ENCODE results near the gene RND1.
"Not testable (repeated sequence)": the region's sequence is repeated elsewhere in the genome, so short reads cannot be mapped to it uniquely, and the experiment has no call there.

RND1 gene

DNA sequence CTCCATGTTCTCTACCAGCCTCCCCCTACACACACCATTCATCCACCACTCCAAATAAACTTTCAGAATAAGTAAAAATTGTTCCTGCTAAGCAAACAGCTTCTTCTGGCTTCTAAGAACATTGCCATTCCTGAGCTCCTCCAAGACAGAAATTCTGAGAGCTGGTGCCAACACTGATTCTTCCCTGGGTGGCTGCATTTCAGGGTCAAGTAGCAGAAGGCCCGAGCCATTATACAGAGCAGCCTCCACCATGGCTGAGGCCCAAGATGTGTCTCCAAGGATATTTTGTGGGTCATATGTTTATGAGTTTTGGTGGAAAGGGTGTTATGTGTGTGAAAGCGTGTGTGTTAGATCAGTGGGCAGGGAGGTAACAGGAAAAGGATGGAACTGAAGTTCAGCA lies 3.5 kb upstream of the RND1 start:
- DNase-seq (ENCODE audit: low read depth in 2 of 3, low spot score in 2 of 3) = no peak

DNA sequence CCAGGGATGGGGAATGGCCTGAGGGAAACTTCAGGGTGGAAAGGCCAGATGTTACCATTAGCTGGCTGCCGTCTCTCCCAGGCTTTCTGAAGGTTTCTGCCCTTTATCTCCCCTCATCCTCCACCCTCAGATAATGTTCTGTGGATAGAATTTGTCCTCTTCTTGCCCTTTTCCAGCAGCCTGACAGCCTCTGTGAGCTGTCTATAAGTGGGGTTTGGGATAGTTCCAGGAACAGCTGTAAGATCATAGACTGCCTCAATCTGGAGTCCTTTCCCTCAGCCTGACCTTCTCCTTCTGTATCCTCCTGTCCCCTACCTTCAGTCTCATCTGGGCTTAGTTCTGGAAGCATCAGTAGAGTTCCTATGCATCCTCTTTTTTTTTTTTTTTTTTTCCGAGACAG lies 2.8 kb upstream of the RND1 start:
- no peak for DNase-seq (ENCODE audit: low read depth in 2 of 3, low spot score in 2 of 3)

DNA sequence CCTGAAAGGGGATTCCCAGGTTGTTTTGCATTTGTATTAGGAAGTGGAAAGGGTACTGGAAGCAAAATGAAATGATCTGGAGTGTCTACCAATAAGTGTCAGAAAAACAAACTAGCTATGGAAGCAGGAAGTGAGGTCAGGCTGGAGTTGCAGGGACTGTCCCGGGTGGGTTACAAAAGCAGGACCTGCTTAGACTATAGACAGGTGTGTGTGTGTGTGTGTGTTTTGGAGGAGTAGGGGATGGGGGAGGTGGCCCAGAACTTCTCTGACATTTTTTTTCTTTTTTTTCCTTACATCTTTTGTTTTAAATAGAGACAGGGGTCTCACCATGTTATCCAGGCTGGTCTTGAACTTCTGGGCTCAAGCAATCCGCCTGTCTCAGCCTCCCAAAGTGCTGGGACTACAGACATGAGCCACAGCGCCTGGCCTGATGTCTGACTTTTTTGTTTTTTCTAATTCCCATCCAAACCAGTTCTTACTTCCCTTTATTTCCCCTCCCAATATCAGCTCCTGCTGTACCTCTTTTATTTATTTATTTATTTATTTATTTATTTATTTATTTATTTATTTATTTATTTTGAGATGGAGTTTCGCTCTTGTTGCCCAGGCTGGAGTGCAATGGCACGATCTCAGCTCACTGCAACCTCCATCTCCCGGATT lies 512 bp upstream of the RND1 start:
- DNase-seq (ENCODE audit: low read depth in 2 of 3, low spot score in 2 of 3) = no peak

DNA sequence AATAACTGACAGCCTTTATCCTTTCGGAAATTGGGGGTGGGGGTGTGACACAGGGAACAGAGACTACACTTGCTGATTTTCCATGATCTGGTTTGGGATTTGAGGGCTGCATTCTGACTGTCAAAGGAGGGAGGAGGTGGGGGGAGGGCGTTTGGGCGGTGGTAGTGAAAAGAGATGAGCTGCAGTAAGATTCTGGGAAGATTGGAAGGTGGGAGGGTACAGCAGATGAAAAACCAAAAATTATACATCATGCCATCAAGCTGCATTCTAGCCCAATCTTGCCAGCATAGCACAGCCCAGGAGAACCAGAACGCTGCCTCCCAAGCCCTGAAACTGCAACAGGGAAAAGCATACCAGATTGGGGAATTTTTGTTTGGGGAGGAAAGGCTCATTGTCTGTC lies 2.4 kb downstream of the RND1 start:
- no peak for DNase-seq (ENCODE audit: low read depth in 2 of 3, low spot score in 2 of 3)

DNA sequence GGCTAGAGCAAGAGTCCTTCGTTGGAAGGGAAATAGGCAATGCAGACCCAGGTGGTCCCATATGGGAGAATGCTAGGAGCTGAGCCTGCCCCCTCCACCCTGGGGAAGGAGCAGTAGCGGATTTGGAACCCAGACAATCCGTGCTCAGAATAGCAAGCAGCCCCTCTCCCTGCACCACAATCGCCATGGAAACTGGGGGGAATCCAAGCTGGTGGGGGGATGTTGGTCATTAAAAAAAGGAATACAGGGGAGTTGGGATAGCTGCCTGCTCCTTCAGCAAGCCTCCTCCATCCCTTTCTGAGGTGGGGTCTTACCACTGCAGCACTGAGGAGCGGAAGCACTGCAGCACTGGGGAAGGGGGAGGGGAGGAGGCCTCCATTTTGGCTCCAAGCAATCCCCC lies 2.9 kb downstream of the RND1 start:
- DNase-seq (ENCODE audit: low read depth in 2 of 3, low spot score in 2 of 3) = no peak

DNA sequence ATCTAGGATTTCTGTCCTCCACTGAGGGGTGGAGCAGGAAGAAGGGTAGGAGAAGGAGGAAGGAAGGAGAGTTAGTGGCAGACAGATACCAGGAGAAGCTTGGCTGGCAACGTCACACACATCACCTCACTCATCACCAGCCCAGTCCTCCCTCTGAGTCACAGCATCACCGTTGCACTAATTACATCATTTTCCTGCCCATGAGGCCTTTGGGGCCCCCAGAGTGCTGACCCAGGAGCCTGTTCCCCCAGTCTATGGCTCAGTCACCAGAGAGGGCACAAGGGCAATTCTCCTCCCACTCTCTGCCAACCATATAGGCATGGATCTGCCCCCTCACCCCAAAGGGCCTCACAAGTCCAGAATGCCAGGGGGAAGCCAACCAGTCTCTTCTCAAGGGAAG lies 4.6 kb downstream of the RND1 start:
- DNase-seq (ENCODE audit: low read depth in 2 of 3, low spot score in 2 of 3) = no peak

DNA sequence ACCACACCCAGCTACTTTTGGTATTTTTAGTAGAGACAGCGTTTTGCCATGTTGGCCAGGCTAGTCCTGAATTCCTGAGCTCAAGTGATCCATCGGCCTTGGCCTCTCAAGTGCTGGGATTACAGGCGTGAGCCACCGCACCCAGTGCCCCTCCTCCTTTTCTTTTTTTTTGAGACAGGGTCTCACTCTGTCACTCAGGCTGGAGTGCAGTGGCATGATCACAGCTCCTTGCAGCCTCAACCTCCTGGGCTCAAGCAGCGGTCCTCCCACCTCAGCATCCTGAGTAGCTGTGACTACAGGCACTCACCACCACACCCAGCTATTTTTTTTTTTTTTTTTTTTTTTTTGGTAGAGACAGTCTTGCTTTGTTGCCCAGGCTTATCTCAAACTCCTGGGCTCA lies 5.4 kb downstream of the RND1 start:
- DNase-seq (ENCODE audit: low read depth in 2 of 3, low spot score in 2 of 3) = not testable (repeated sequence)

DNA sequence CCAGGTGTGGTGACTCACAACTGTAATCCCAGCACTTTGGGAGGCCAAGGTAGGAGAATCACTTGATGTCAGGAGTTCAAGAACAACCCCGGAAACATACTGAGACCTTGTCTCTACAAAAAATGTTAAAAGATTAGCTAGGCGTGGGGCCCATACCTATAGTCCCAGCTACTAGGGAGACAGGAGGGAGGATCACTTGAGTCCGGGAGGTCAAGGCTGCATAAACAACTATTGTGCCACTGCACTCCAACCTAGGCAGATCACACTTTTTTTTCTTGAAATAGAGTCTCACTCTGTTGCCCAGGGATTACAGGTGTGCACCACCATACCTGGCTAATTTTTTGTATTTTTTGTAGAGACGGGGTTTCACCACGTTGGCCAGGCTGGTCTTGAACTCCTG lies 6.1 kb downstream of the RND1 start:
- no peak for DNase-seq (ENCODE audit: low read depth in 2 of 3, low spot score in 2 of 3)

DNA sequence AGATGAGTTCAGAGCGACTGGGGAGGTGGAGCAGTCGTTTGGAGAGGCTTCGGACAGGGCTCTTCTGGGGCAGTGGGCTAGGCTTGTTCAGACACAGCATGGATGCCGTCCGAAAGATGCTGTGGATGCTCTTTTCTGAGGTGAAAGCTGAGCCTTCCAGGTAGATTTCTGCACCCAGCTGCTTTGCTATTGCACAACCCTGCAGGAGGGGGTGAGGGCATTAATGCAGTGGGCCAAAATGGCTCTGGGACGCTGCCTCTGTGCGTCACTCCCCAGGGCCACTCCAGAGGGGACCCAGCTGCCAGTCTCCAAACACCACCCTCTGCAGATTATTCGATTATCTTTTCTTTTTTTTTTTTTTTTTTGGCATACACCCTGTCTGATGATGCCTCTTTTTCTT lies 7.6 kb downstream of the RND1 start:
- DNase-seq (ENCODE audit: low read depth in 2 of 3, low spot score in 2 of 3) = no peak

DNA sequence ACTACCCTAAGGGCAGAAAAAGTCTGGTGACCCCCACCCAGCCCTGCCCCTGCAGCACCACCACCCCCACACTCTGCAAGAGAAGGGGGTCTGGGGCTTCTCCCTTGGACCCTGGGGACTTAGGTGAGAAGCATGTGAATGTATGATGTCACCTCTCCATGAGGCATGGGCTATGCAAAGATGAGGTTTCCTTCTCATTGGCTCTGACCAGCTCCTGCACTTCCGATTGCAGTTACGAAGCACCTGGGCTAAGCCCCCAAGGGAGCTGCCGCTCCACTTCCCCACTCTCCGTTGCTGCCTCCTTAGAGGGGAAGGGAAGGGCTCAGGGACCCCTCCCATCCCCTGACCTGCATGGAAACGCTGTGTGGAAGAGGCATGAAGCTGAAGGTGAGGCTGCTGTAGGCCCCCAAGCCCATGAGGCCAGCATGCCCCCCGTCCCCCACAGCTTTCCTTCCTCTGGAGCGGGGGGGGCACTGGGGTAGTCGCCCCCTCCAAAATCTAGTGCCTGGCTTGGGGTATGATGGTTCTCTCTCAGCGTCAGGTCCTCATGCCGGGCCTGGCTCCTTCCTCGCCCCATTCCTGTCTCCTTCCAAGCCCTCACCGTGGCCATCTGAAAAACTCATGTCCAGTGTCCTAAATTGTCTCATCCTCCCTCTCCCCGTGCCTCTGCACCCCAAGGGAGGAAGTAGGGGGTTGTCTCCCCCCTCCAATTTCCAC lies 8.2 kb downstream of the RND1 start:
- no peak for DNase-seq (ENCODE audit: low read depth in 2 of 3, low spot score in 2 of 3)

DNA sequence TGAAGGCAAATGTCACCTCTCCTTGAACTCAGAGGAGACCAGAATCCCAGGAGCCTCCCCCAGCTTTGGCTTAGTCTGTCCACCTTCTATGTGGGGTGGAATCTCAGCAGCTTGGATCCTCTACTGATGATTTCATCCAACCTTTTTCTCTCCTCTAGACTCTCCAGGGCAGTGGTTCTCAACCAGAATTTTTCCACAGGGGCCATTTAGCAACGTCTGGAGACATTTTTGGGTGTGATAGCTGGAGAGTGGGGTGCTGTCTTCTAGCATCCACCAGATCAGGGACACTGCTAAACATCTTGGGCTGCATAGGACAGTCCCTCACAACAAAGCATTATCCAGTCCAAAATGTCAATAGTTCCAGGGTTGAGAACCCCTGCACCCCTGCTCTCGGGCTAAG lies 9.3 kb downstream of the RND1 start:
- DNase-seq (ENCODE audit: low read depth in 2 of 3, low spot score in 2 of 3) = no peak

DNA sequence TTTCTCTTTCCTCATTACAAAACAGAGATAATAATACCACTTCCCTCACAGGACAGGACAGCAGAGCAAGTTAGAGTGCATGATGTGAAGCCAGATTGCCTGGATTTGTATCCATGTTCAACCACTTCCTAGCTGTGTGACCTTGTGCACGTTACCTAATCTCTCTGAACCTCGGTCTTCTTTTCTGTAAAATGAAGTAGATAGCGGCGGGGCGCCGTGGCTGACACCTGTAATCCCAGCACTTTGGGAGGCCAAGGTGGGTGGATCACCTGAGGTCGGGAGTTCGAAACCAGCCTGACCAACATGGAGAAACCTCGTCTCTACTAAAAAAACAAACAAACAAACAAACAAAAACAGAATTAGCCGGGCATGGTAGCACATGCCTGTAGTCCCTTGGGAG lies 10.7 kb downstream of the RND1 start:
- not testable (repeated sequence) for DNase-seq (ENCODE audit: low read depth in 2 of 3, low spot score in 2 of 3)

DNA sequence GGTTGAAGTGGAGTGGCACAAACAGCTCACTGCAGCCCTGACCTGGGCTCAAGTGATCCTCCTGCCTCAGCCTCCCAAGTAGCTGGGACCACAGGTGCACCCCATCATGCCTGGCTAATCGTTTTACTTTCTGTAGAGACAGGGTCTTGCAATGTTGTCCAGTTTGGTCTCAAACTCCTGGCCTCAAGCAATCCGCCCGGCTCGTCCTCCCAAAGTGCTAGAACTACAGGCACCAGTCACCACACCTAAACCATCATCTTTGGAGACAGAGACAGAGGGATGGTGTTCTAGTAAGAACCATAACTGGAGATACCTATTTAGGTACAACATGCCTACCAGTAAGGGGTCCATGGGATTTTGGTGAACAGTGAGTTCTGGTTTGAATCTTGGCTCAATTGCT lies 11.2 kb downstream of the RND1 start:
- no peak for DNase-seq (ENCODE audit: low read depth in 2 of 3, low spot score in 2 of 3)

DNA sequence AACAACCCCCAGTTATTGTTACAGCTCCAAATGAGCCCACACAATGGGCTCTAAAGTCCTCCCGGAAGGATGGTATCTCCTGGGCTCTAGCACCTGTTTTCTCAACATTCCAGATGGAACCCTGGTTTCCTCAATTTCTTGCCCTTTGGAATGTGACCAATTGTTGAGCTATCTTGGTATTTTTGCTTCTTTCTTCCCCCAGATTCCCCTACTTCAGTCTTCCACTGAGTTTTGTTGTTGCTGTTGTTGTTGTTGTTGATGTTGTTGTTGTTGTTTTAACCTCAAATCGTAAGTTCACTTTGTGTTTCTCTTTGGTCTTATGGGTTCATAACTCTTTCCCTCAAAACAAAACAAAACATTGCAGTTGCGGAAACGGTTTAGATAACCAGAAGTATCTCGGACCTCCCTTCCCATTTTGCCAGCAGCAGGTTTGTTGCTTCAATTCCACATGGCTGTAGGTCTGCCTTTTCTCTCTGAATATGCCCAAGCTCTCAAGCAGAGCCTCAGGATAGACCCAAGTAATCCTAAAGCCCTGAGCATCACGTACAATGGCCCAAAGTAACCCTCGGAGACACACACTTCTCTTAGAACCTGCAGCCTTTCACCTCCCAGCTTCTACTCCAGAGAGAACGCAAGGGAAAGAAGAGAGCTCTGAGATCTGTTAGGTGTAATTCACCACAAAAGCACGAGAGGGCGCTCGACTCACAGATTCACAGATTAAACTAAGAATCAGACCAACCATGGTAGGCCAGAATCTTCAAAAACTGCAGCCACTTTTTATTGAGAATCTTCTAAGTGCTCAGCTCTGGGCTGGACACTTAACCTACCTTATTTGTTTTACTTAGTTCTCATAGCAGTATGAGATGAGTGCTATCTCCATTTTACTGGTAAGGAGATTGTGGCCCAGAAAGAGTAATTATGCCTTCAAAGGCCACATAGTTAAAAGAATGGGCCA lies 12.7 kb downstream of the RND1 start:
- DNase-seq (ENCODE audit: low read depth in 2 of 3, low spot score in 2 of 3) = peak; percentile 51 to 84 (median 72)

DNA sequence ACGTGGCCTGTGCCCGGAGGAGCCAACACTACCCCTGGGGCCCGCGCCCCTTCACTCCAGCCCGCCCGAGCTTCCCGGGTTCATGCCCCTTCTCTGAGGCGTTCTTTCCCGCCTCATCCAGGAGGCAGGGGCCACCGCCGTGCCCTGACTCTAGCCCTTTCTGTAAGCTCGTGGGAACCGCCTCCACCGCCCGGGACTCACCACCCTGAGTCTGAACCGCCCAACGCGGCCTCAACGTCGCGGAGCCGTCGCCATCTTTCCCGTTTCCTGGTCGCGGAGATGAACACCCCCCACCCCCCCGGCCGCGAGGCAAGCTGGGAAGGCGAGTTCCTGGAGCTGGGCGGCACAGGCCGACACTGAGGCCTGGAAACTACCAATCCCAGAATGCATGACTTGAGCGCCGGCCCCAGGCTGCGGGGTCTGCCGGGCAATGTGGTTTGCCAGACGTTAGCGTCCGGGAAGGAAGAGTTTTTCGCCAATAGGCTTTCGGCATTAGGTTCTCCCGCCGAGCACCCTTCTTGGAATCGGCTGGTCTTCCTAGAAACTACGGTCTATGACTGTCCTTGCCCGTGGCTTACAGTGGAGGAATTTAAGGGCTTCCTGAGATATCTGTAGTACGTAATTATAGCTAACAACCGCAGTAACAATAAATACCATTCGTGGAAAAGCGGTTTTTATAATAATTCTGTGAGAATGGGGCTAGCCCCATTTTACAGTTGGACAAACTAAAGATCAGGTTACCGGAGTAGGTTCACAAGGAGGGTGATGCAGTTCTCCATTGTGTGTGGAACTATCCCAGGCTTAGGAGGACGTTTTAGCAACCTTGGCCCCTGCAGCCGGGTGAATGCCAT lies 13.6 kb downstream of the RND1 start, which contains the start of gene DDX23:
TSS of gene DDX23 (minus strand) at position 281 of the 851 bp plus-strand sequence. CDS start 6,381 bp downstream, outside the sequence.
- peak; percentile 61 to 86 (median 78) for DNase-seq (ENCODE audit: low read depth in 2 of 3, low spot score in 2 of 3)

DNA sequence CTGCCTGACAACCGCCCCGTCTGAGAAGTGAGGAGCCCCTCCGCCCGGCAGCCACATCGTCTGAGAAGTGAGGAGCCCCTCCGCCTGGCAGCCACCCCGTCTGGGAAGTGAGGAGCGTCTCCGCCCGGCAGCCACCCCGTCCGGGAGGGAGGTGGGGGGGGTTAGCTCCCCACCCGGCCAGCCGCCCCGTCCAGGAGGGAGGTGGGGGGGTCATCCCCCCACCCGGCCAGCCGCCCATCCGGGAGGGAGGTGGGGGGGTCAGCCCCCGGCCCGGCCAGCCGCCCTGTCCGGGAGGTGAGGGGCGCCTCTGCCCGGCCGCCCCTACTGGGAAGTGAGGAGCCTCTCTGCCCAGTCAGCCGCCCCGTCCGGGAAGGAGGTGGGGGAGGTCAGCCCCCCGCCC lies 23.6 kb downstream of the RND1 start:
- DNase-seq (ENCODE audit: low read depth in 2 of 3, low spot score in 2 of 3) = not testable (repeated sequence)

DNA sequence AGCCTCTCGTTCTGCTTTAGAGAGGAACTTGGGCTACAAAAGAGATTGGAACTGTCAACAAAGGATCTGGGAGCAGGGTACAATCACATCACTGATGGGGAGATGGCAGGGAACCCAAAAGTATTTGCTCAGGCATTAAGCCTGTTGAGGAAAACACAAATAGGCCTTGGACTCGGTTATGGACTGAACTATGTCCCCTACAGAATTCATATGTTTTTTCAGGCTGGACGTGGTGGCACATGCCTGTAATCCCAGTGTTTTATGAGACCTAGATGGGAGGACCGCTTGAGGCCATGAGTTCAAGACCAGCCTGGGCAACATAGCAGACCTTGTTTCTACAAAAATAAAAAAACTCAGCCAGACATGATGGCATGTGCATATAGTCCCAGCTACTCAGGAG lies 27.6 kb downstream of the RND1 start:
- DNase-seq (ENCODE audit: low read depth in 2 of 3, low spot score in 2 of 3) = no peak

DNA sequence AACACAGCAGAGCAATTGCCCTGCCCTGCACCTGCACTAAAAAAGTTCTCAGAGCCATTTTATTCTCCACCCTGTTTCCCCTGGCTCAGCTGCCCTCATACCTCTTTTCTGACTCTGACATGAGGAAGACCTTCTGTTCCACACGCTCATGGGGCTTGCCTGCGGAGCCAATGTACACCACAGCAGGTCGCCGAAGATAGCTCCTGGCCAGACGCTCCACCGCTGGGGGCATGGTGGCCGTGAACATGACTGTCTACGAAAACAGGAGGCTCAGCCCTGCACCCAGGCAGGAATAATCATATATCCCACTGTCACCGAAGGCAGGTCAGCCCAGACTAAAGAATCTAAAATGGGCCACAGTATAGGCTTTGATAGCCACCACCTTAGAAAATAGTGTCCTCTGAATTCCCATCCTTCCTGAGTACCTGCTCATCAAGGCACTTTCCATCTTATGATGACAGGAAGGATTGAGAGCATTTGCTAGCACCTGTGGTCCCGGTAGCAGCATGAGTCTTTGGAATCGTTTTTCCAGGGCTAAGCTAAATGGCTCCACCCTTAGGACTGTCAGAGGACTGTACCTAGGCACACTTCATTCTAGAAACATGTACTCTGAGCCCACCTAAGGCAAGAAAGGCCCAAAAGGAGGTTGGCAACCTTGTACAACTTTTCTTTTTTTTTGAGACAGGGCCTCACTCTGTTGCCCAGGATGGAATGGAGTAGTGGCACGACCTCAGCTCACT lies 33.2 kb downstream of the RND1 start:
- DNase-seq (ENCODE audit: low read depth in 2 of 3, low spot score in 2 of 3) = no peak

DNA sequence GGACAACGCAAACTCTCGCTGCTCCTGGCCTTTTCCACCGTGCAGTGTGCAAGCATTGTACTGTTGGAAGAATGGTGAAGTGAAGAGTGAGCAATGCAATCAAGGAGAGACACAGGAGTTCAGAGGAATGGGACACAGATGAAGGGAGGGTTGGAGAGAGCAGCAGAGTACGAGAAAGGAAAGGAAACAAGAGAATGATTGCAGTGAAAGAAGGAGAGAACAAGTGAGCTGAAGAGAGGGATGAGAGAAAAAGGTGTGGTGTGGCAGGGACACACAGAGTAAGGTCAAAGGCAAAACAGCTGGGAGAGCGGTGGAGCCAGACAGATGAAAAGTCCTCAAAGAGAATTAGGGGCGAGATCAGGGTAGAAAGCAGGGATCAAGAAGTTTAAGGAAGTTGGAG lies 34.4 kb downstream of the RND1 start:
- no peak for DNase-seq (ENCODE audit: low read depth in 2 of 3, low spot score in 2 of 3)

Measured in activated CD8-positive, alpha-beta memory T cell treated with anti-CD3 and anti-CD28 coated beads for 48 hours (primary cell).